CD14-positive monocyte (primary cell): ENCODE data around the gene CTNNA3. TPM values are rescaled to one million over a fixed set of nuclear protein-coding genes. Genes with fewer than 3 reads are reported as not detected.

Source experiments
- DNase-seq, 3 donors: peaks; one replicate each; pipeline ENCODE4 v3.0.0-alpha.2; 2011 to 2022
- H2AFZ ChIP-seq: 2 replicates; pipeline ENCODE4 v1.6.0; 2012; ENCODE audit warnings: mild to moderate bottlenecking, low read depth, low read length, inconsistent platforms; ENCODE audit not compliant: insufficient read depth, poor library complexity, severe bottlenecking
- H3K27ac ChIP-seq, 2 donors: 1 replicate in 1 of 2; 2 replicates in 1 of 2; pipeline ENCODE4 v1.5.1; 2012 to 2013; ENCODE audit warnings: low read length in 2 of 2, control low read depth in 1 of 2, inconsistent platforms in 1 of 2, low read depth in 1 of 2, mild to moderate bottlenecking in 1 of 2
- H3K27me3 ChIP-seq, 2 donors: one replicate each; pipeline versions ENCODE4 v1.6.0 to v1.6.1; 2011 to 2013; ENCODE audit warnings: low read length in 2 of 2; ENCODE audit not compliant: control insufficient read depth in 2 of 2, insufficient read depth in 2 of 2
- H3K36me3 ChIP-seq, 2 donors: replicated peaks in 1 of 2; 1 replicate in 1 of 2; 2 replicates in 1 of 2; pipeline versions ENCODE4 v1.5.1 to v1.6.1; 2012 to 2013; ENCODE audit warnings: low read length in 2 of 2, control low read depth in 1 of 2, inconsistent platforms in 1 of 2, mild to moderate bottlenecking in 1 of 2; ENCODE audit not compliant: insufficient read depth in 2 of 2, control insufficient read depth in 1 of 2
- H3K4me1 ChIP-seq, 2 donors: 1 replicate in 1 of 2; 2 replicates in 1 of 2; pipeline versions ENCODE4 v1.5.1 to v1.6.1; 2012 to 2013; ENCODE audit warnings: low read length in 2 of 2, control low read depth in 1 of 2, inconsistent platforms in 1 of 2, mild to moderate bottlenecking in 1 of 2, moderate library complexity in 1 of 2; ENCODE audit not compliant: insufficient read depth in 2 of 2, control insufficient read depth in 1 of 2
- H3K4me2 ChIP-seq: replicated peaks from 2 replicates; pipeline ENCODE3; 2012; ENCODE audit warnings: low read length, moderate library complexity, mild to moderate bottlenecking; ENCODE audit not compliant: poor library complexity, severe bottlenecking; ENCODE audit errors: extremely low read depth
- H3K4me3 ChIP-seq, 3 experiments: fragments of 200-600 bp in 1 of 3; sonication (generic) in 1 of 3; replicated peaks in 1 of 3; 1 replicate in 2 of 3; 2 replicates in 1 of 3; pipeline ENCODE4 v1.5.1; 2011 to 2013; ENCODE audit warnings: low read length in 3 of 3, mild to moderate bottlenecking in 3 of 3, control low read depth in 2 of 3, low read depth in 2 of 3, inconsistent platforms in 1 of 3, moderate library complexity in 1 of 3
- H3K79me2 ChIP-seq: 2 replicates; pipeline ENCODE4 v1.6.0; 2012; ENCODE audit warnings: mild to moderate bottlenecking, control low read depth, inconsistent platforms, low read length, moderate library complexity; ENCODE audit not compliant: insufficient read depth
- H3K9ac ChIP-seq: 2 replicates; pipeline ENCODE4 v1.6.0; 2017; ENCODE audit warnings: low read length, mild to moderate bottlenecking; ENCODE audit not compliant: insufficient read depth, poor library complexity, severe bottlenecking
- H3K9me3 ChIP-seq, 2 donors: replicated peaks in 1 of 2; 1 replicate in 1 of 2; 2 replicates in 1 of 2; pipeline versions ENCODE4 v1.5.1 to v1.6.1; 2012 to 2013; ENCODE audit warnings: low read length in 2 of 2, control low read depth in 1 of 2; ENCODE audit not compliant: control insufficient read depth in 1 of 2, insufficient read depth in 1 of 2
- H4K20me1 ChIP-seq: 2 replicates; pipeline ENCODE4 v1.6.0; 2012; ENCODE audit warnings: mild to moderate bottlenecking, low read length, control low read depth, moderate library complexity; ENCODE audit not compliant: insufficient read depth
- H3K27ac Mint-ChIP-seq, 7 donors: one replicate each; pipeline ENCODE4 v1.8.0; 2020; ENCODE audit warnings: mild to moderate bottlenecking in 7 of 7, mixed read lengths in 7 of 7, moderate library complexity in 6 of 7, inconsistent platforms in 2 of 7
- H3K27me3 Mint-ChIP-seq, 3 donors: one replicate each; pipeline ENCODE4 v1.8.0; 2021 to 2022; ENCODE audit warnings: low read depth in 3 of 3, mild to moderate bottlenecking in 3 of 3, mixed read lengths in 3 of 3, moderate library complexity in 3 of 3, inconsistent platforms in 1 of 3
- H3K36me3 Mint-ChIP-seq, 2 donors: one replicate each; pipeline ENCODE4 v1.8.0; 2020; ENCODE audit warnings: mixed read lengths in 2 of 2, inconsistent platforms in 1 of 2, mild to moderate bottlenecking in 1 of 2
- H3K4me1 Mint-ChIP-seq: one replicate; pipeline ENCODE4 v1.8.0; 2020; ENCODE audit warnings: mild to moderate bottlenecking, mixed read lengths
- H3K4me3 Mint-ChIP-seq, 2 donors: one replicate each; pipeline ENCODE4 v1.8.0; 2020; ENCODE audit warnings: mild to moderate bottlenecking in 2 of 2, mixed read lengths in 2 of 2, moderate library complexity in 1 of 2
- H3K9me3 Mint-ChIP-seq, 7 donors: one replicate each; pipeline ENCODE4 v1.8.0; 2020 to 2022; ENCODE audit warnings: mixed read lengths in 7 of 7, mild to moderate bottlenecking in 6 of 7, moderate library complexity in 6 of 7, inconsistent platforms in 2 of 7
- CTCF ChIP-seq: fragments of 200-600 bp; IDR thresholded peaks from one replicate; pipeline ENCODE4 v1.8.0; 2022; ENCODE audit warnings: antibody characterized with exemption, mild to moderate bottlenecking
- WGBS: methylation state at CpG from one replicate; pipeline ENCODE4 v1.1.5; 2013; ENCODE audit warnings: missing lambda C conversion rate; ENCODE audit not compliant: insufficient coverage; 5-methylcytosine and 5-hydroxymethylcytosine counted together
- intact Hi-C, 2 donors: fragments of 100-400 bp; cut with micrococcal nuclease; formaldehyde crosslinking; loops; one replicate each; pipeline versions ENCODE4 v1.15.0 to v1.15.1; 2023
- polyA plus RNA-seq, 3 donors: library from polyadenylated mRNA; depleted of rRNA in 1 of 3; unstranded in 2 of 3; stranded (reverse) in 1 of 3; fragments of 300-500 nt in 2 of 3; fragments of >200 nt in 1 of 3; fragmentation: Illumina TruSeq in 2 of 3; gene quantifications; 1 replicate in 2 of 3; 2 replicates in 1 of 3; pipeline ENCODE4 v1.2.3, GENCODE V29; 2012 to 2021

The CTNNA3 gene
- polyA plus RNA-seq, 3 donors = not detected

DNA sequence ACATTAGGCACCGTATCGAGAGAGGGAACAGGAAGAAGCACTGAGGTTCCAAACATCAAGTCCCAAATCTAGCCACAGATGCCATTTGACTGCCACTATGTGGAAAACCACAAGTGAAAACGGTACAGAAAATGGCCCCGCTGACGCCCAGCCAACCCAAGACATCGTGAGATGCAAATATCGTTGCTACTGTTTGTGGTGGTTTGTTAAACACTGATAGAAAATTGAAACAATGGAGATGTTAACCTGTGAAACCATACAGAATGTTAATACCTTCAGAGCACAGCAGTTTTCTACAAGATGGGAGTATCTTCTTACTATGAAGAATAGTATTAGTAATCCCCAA lies 922.5 kb downstream of the CTNNA3 start:
- H3K36me3 Mint-ChIP-seq = no peaks in the 10 kb centered on the region
- H3K9ac ChIP-seq = no peak overlapping the region
- H4K20me1 ChIP-seq = no peaks in the 10 kb centered on the region
- H2AFZ ChIP-seq = no peak overlapping the region
- TF ChIP-seq CTCF = no peak
- no peak overlapping the region for H3K27ac Mint-ChIP-seq
- DNase-seq = no peak
- intact Hi-C loops = no loop called here
- no peaks in the 10 kb centered on the region for H3K27me3 Mint-ChIP-seq
- no peak overlapping the region for H3K4me2 ChIP-seq
- peaks cover 0 to 2% (median 0%) of the 10 kb centered on the region in 7 donors for H3K9me3 Mint-ChIP-seq
- H3K4me3 Mint-ChIP-seq = no peak overlapping the region
- no peaks in the 10 kb centered on the region for H3K36me3 ChIP-seq
- WGBS = no CpG with 5 or more reads among the region's 7 CpGs
- no peaks in the 10 kb centered on the region for H3K79me2 ChIP-seq
- H3K9me3 ChIP-seq = no peaks in the 10 kb centered on the region
- H3K4me3 ChIP-seq = no peak overlapping the region
- no peaks in the 10 kb centered on the region for H3K27me3 ChIP-seq
- no peak overlapping the region for H3K27ac ChIP-seq
- H3K4me1 Mint-ChIP-seq = no peaks in the 10 kb centered on the region
- no peaks in the 10 kb centered on the region for H3K4me1 ChIP-seq

GRCh38 chr10:66772548-66773471 lies 923.2 kb downstream of the CTNNA3 start:
- H3K4me3 Mint-ChIP-seq = no peak overlapping the region
- no peaks in the 10 kb centered on the region for H3K27me3 ChIP-seq
- intact Hi-C loops = no loop called here
- H3K9me3 ChIP-seq = no peaks in the 10 kb centered on the region
- no peaks in the 10 kb centered on the region for H3K4me1 Mint-ChIP-seq
- no peak overlapping the region for H3K27ac ChIP-seq
- no peak overlapping the region for H3K9ac ChIP-seq
- no peak overlapping the region for H3K4me3 ChIP-seq
- no peaks in the 10 kb centered on the region for H4K20me1 ChIP-seq
- H3K36me3 ChIP-seq = no peaks in the 10 kb centered on the region
- H3K27ac Mint-ChIP-seq = no peak overlapping the region
- no peak for DNase-seq
- H2AFZ ChIP-seq = no peak overlapping the region
- TF ChIP-seq CTCF = no peak
- H3K27me3 Mint-ChIP-seq = no peaks in the 10 kb centered on the region
- WGBS = 90% methylated on average over 1 of the region's 4 CpGs
- H3K4me1 ChIP-seq = no peaks in the 10 kb centered on the region
- H3K4me2 ChIP-seq = no peak overlapping the region
- peaks cover 0 to 2% (median 0%) of the 10 kb centered on the region in 7 donors for H3K9me3 Mint-ChIP-seq
- no peaks in the 10 kb centered on the region for H3K79me2 ChIP-seq
- no peaks in the 10 kb centered on the region for H3K36me3 Mint-ChIP-seq
